Bronchial epithelial cell (primary cell): ENCODE data around the gene THADA. TPM values are rescaled to one million over a fixed set of nuclear protein-coding genes. Genes with fewer than 3 reads are reported as not detected.

Experiments
- DNase-seq: peaks from one replicate; pipeline ENCODE4 v3.0.0-alpha.2; 2010; ENCODE audit warnings: low read depth
- FAIRE-seq: peaks from 2 replicates; lab custom pipeline; 2011; peaks lifted over from hg19 to GRCh38; lab: Jason Lieb, UNC
- H3K27me3 ChIP-seq: 2 replicates; pipeline ENCODE4 v1.5.1; 2011; ENCODE audit warnings: low read length; ENCODE audit not compliant: control insufficient read depth, insufficient read depth
- H3K36me3 ChIP-seq: 2 replicates; pipeline ENCODE4 v1.5.1; 2011; ENCODE audit warnings: low read length; ENCODE audit not compliant: control insufficient read depth, insufficient read depth
- H3K4me3 ChIP-seq: 2 replicates; pipeline ENCODE4 v1.5.1; 2011; ENCODE audit warnings: mild to moderate bottlenecking, low read depth, low read length, control low read depth
- CTCF ChIP-seq: IDR thresholded peaks from 2 replicates; pipeline ENCODE4 v1.5.1; 2011; ENCODE audit warnings: mild to moderate bottlenecking, moderate library complexity, low read length, control low read depth, inconsistent platforms; ENCODE audit not compliant: insufficient read depth, severe bottlenecking
- total RNA-seq: library from RNA; depleted of rRNA; stranded (reverse); fragments of >200 nt; gene quantifications from 2 replicates; pipeline ENCODE4 v1.2.1, GENCODE V29; 2014

THADA gene
- total RNA-seq, 1 donor from 2014 or later, result 25.8 TPM

- no peak for DNase-seq
- TF ChIP-seq CTCF, result no peak
- no peak overlapping the region for H3K4me3 ChIP-seq
- no peak for FAIRE-seq
- H3K27me3 ChIP-seq, result no peaks in the 10 kb centered on the region
- no peaks in the 10 kb centered on the region for H3K36me3 ChIP-seq
These were observed 398.3 kb downstream of the THADA start for GRCh38 chr2:43197588-43197896.

- no peak for TF ChIP-seq CTCF
- FAIRE-seq (no peak), DNase-seq (no peak)
- H3K4me3 ChIP-seq, result no peak overlapping the region
- H3K27me3 ChIP-seq, result no peaks in the 10 kb centered on the region
- H3K36me3 ChIP-seq, result no peaks in the 10 kb centered on the region
These were observed 398.9 kb downstream of the THADA start for GRCh38 chr2:43196768-43197587.

- Histone ChIP-seq H3K4me3 (no peak overlapping the region), H3K36me3 (no peaks in the 10 kb centered on the region), H3K27me3 (no peaks in the 10 kb centered on the region)
- no peak for TF ChIP-seq CTCF
- DNase-seq (no peak), FAIRE-seq (no peak)
These were observed 401.5 kb downstream of the THADA start for GRCh38 chr2:43194121-43194869.

GRCh38 chr2:43193652-43194120 lies 402.2 kb downstream of the THADA start:
- Histone ChIP-seq H3K4me3 (no peak overlapping the region), H3K27me3 (no peaks in the 10 kb centered on the region), H3K36me3 (no peaks in the 10 kb centered on the region)
- DNase-seq (no peak), FAIRE-seq (no peak)
- no peak for TF ChIP-seq CTCF

GRCh38 chr2:43192744-43193651 lies 402.8 kb downstream of the THADA start:
- no peaks in the 10 kb centered on the region for H3K36me3 ChIP-seq
- no peak for FAIRE-seq
- no peak overlapping the region for H3K4me3 ChIP-seq
- no peaks in the 10 kb centered on the region for H3K27me3 ChIP-seq
- TF ChIP-seq CTCF, result no peak
- no peak for DNase-seq
